GM12878 (cell line): ENCODE measurements around the gene C19orf12. TPM values are rescaled to one million over a fixed set of nuclear protein-coding genes. Genes with fewer than 3 reads are reported as not detected.

ENCODE experiments used
- ATAC-seq: fragments of 200-7000 bp; cut with Tn5 transposase; 3 replicates; pipeline ENCODE4 v1.9.1; 2020; ENCODE audit warnings: mild to moderate bottlenecking, moderate library complexity
- BruUV-seq: library from RNA; stranded (reverse); fragments of 400-500 nt; replicated peaks from 2 replicates; lab custom pipeline; 2021; lab: Mats Ljungman, UMichigan
- CTCF ChIA-PET: fragments of 300-600 bp; sonication (Branson Sonifier 250); formaldehyde crosslinking; extraction: SDS; loops from one replicate; lab custom pipeline; 2021; ENCODE audit warnings: inconsistent platforms; lab: Yijun Ruan, JAX
- POLR2A ChIA-PET: fragments of 350-600 bp; formaldehyde crosslinking; extraction: SDS; loops from one replicate; lab custom pipeline; 2021; ENCODE audit warnings: inconsistent platforms; lab: Charles Lee
- RAD21 ChIA-PET: fragments of 300-600 bp; sonication (Branson Sonifier 250); formaldehyde crosslinking; loops from one replicate; lab custom pipeline; 2023; ENCODE audit warnings: antibody characterized with exemption; ENCODE audit not compliant: unreplicated experiment; lab: Charles Lee
- SMC1A ChIA-PET: fragments of 300-600 bp; sonication (Branson Sonifier 250); formaldehyde crosslinking; loops from one replicate; lab custom pipeline; 2023; ENCODE audit not compliant: unreplicated experiment, uncharacterized antibody; lab: Charles Lee
- DNase-seq: peaks from one replicate; pipeline ENCODE4 v3.0.0-alpha.2; 2011; ENCODE audit warnings: low read depth, low spot score
- FAIRE-seq: peaks from 3 replicates; lab custom pipeline; 2011; peaks lifted over from hg19 to GRCh38; lab: Jason Lieb, UNC
- H2AFZ ChIP-seq: 2 replicates; pipeline ENCODE4 v1.6.0; 2011; ENCODE audit warnings: low read depth, low read length, control low read depth; ENCODE audit not compliant: control insufficient read depth
- H3K27ac ChIP-seq: 2 replicates; pipeline ENCODE4 v1.5.1; 2011; ENCODE audit warnings: control low read depth; ENCODE audit not compliant: control insufficient read depth, insufficient read depth
- H3K27me3 ChIP-seq, 2 experiments: replicated peaks in 1 of 2; 2 replicates each; pipeline versions ENCODE4 v1.6.0 to v1.6.1; 2011; ENCODE audit warnings: low read length in 1 of 2; ENCODE audit not compliant: control insufficient read depth in 2 of 2, insufficient read depth in 2 of 2
- H3K36me3 ChIP-seq, 2 experiments: 2 replicates each; pipeline ENCODE4 v1.5.1; 2011; ENCODE audit warnings: low read length in 1 of 2; ENCODE audit not compliant: control insufficient read depth in 2 of 2, insufficient read depth in 2 of 2
- H3K4me1 ChIP-seq: 2 replicates; pipeline ENCODE4 v1.6.1; 2011; ENCODE audit warnings: mild to moderate bottlenecking, low read length, moderate library complexity, mixed read lengths; ENCODE audit not compliant: control insufficient read depth, insufficient read depth
- H3K4me2 ChIP-seq: 2 replicates; pipeline ENCODE4 v1.6.0; 2011; ENCODE audit warnings: control low read depth; ENCODE audit not compliant: control insufficient read depth, insufficient read depth
- H3K4me3 ChIP-seq: fragments of 200-600 bp; sonication (generic); 2 replicates; pipeline ENCODE4 v1.5.1; 2016
- H3K79me2 ChIP-seq: 2 replicates; pipeline ENCODE4 v1.6.0; 2011; ENCODE audit warnings: low read length; ENCODE audit not compliant: control insufficient read depth, insufficient read depth
- H3K9ac ChIP-seq: 2 replicates; pipeline ENCODE4 v1.8.0; 2011; ENCODE audit warnings: low read length, control low read depth, mixed read lengths; ENCODE audit not compliant: control insufficient read depth, insufficient read depth
- H3K9me3 ChIP-seq: replicated peaks from 3 replicates; pipeline ENCODE4 v1.5.1; 2011; ENCODE audit warnings: mild to moderate bottlenecking, low read length; ENCODE audit not compliant: control insufficient read depth, insufficient read depth
- H4K20me1 ChIP-seq: 2 replicates; pipeline ENCODE4 v1.6.0; 2011; ENCODE audit not compliant: control insufficient read depth, insufficient read depth
- CREM ChIP-seq: IDR thresholded peaks from 2 replicates; pipeline ENCODE4 v1.6.1; 2014; ENCODE audit warnings: antibody characterized with exemption, low read depth
- KLF5 ChIP-seq: fragments of 450-650 bp; IDR thresholded peaks from 2 replicates; pipeline ENCODE4 v1.6.1; 2014; ENCODE audit warnings: mild to moderate bottlenecking; ENCODE audit not compliant: partially characterized antibody
- MXI1 ChIP-seq: fragments of 150-350 bp; IDR thresholded peaks from 2 replicates; pipeline ENCODE4 v1.6.1; 2011; ENCODE audit warnings: low read depth, mild to moderate bottlenecking, inconsistent platforms, low read length, improper control_type of control experiment
- NR2F1 ChIP-seq: fragments of 450-650 bp; conservative IDR thresholded peaks from 2 replicates; pipeline ENCODE4 v1.6.1; 2017; ENCODE audit warnings: mild to moderate bottlenecking
- ZNF207 ChIP-seq: fragments of 450-650 bp; IDR thresholded peaks from 2 replicates; pipeline ENCODE4 v1.6.1; 2014; ENCODE audit warnings: antibody characterized with exemption, mild to moderate bottlenecking, borderline replicate concordance
- WGBS: methylation state at CpG from one replicate; pipeline ENCODE4 v1.1.6; 2016; ENCODE audit warnings: low lambda C conversion rate; ENCODE audit not compliant: insufficient replicate concordance, insufficient coverage; ENCODE audit errors: missing lambda C conversion rate; 5-methylcytosine and 5-hydroxymethylcytosine counted together
- in situ Hi-C: fragments of 300-500 bp; cut with MboI; formaldehyde crosslinking; loops from 9 replicates; pipeline ENCODE4 v1.14.3; 2018; ENCODE audit warnings: mixed read lengths
- intact Hi-C: fragments of 100-400 bp; cut with micrococcal nuclease; formaldehyde crosslinking; loops from one replicate; pipeline ENCODE4 v1.14.2; 2022; ENCODE audit not compliant: unreplicated experiment
- polyA plus RNA-seq, 11 experiments: library from polyadenylated mRNA; depleted of rRNA in 4 of 11; unstranded in 6 of 11; stranded (reverse) in 5 of 11; fragments of >200 nt; fragmentation: Nextera tagmentation in 4 of 11; fragmentation: Illumina TruSeq in 1 of 11; extraction: Ambion mirVana in 4 of 11; extraction: Trizol in 1 of 11; gene quantifications; 1 replicate in 1 of 11; 2 replicates in 10 of 11; pipeline versions ENCODE4 v1.2.1 to v1.2.3, GENCODE V29; 2011 to 2016; ENCODE audit warnings: inconsistent platforms in 2 of 11, missing spikeins in 2 of 11, low read depth in 1 of 11
- total RNA-seq, 4 experiments: library from RNA; depleted of rRNA in 3 of 4; stranded (reverse); fragments of >200 nt in 3 of 4; fragmentation: Illumina TruSeq in 1 of 4; extraction: Trizol in 1 of 4; gene quantifications; 2 replicates each; pipeline versions ENCODE4 v1.2.1 to v1.2.3, GENCODE V29; 2013 to 2021

The C19orf12 gene
- total and polyA plus RNA-seq, 10 of the 15 experiments (the other 5 are each of a cell fraction or from before 2014, with no cell fraction given): 2.3 to 23.5 (median 20.3) TPM

- POLR2A ChIA-PET: no interaction called here
- RAD21 ChIA-PET: no interaction called here
- no peak overlapping the region for H3K9ac ChIP-seq
- intact Hi-C loops (no loop called here), in situ Hi-C loops (no loop called here)
- FAIRE-seq (no peak), ATAC-seq (no peak), DNase-seq (no peak)
- H3K4me1 ChIP-seq: peaks cover 50% of the 10 kb centered on the region
- no peaks in the 10 kb centered on the region for H3K9me3 ChIP-seq
- BruUV-seq: no TSS peak
- peaks cover 44% of the 10 kb centered on the region for H3K79me2 ChIP-seq
- no peaks in the 10 kb centered on the region for H3K27me3 ChIP-seq
- H3K36me3 ChIP-seq: peaks cover 8 to 39% of the 10 kb centered on the region in 2 experiments
- 97% methylated on average over 32 of the region's 34 CpGs for WGBS
- H2AFZ ChIP-seq: no peak overlapping the region
- no peak for TF ChIP-seq KLF5
- no peak for TF ChIP-seq NR2F1
- TF ChIP-seq ZNF207: no peak
- TF ChIP-seq CREM: no peak
- TF ChIP-seq MXI1: no peak
- no peak overlapping the region for H3K4me2 ChIP-seq
- SMC1A ChIA-PET: interaction anchor here (1.1 to 4.0 kb wide), 3 partner anchors 8 to 68 kb away, joined by 3 to 22 read pairs (median 14); partner anchors contain the start of genes C19orf12 and POP4
- no peak overlapping the region for H3K27ac ChIP-seq
- H3K4me3 ChIP-seq: no peak overlapping the region
- no peaks in the 10 kb centered on the region for H4K20me1 ChIP-seq
- CTCF ChIA-PET: interaction anchor here (3.3 kb wide), 1 partner anchor 41 kb away, joined by 34 read pairs; the partner anchor contains the start of gene C19orf12
These were observed 40.5 kb downstream of the C19orf12 start for GRCh38 chr19:29674374-29675119.
